ENCODE results near the gene DLG4. TPM values are rescaled to one million over a fixed set of nuclear protein-coding genes. Genes with fewer than 3 reads are reported as not detected.
A peak's percentile ranks its signal among the peaks of the same experiment; 100 is the strongest.

Gene DLG4
- total and polyA plus RNA-seq, 2 experiments from 2014 or later: 2.9 to 10.7 TPM

DNA sequence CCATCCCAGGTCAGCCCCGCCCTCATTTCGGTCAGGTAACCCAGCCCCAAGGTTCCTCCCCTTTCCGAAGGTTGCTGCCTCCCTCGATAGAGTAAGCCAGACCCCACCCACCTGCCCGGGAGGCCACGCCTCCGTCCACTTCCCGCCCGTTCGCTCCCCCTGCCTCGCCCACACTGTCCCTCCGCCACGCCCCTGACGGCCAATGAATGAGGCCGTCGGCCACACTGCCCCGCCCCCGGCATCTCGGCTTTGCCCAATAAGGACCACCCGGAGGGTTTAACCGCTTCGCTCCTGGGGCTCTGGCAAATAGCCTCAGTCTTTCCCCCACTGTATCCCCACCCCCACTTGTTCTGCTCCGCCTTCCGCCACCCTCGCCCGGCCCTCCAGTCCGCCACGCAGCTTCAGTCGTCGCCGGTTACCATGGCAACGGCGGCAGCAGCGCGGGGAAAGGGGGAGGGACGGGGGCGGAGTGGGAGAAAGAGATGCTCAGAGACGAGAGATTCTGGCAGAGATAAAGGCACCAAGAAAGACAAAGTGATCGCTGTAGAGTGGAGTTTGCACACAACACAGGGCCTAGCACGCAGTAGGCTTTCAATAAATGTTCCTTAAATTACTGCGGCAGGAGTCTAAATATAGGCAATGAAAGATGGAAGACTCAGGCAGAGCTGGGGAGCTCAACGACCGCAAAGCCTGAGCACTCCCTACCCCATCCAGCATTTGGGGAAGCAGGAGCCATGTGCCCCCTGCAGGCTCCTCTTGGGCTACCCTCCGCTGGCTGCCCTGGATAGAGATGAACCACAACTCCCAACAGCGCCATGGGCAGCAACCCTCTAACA lies 5.1 kb downstream of the DLG4 start:
- under 1% methylated on average over 40 of the region's 45 CpGs for WGBS (ENCODE audit: low lambda C conversion rate, missing lambda C conversion rate)
- Histone ChIP-seq H3K27me3 (no peaks in the 10 kb centered on the region), H3K9me2 (replicated peaks; ENCODE audit: insufficient read depth) (no peaks in the 10 kb centered on the region), H3K4me2 (peak overlapping the region; percentile 80), H3K79me2 (peaks cover 60% of the 10 kb centered on the region), H3K4me1 (ENCODE audit: insufficient read depth) (peaks cover 34% of the 10 kb centered on the region), H3K27ac (peak overlapping the region; percentile 75), H4K20me1 (ENCODE audit: insufficient read depth, poor library complexity, severe bottlenecking) (peaks cover 12% of the 10 kb centered on the region), H3K4me3 (peak overlapping the region; percentile 20), H2AFZ (no peak overlapping the region), H3K9me3 (ENCODE audit: low read depth) (no peaks in the 10 kb centered on the region), H3K36me3 (replicated peaks; ENCODE audit: insufficient read depth, low read depth) (no peaks in the 10 kb centered on the region)
- peak; percentile 99 for DNase-seq (ENCODE audit: low spot score)
- TF ChIP-seq EZH2 (IDR thresholded peaks at IDR 0.05; ENCODE audit: borderline replicate concordance) (no peak), EZH2phosphoT487 (IDR thresholded peaks at IDR 0.05; ENCODE audit: low read depth, severe bottlenecking, unreplicated experiment) (no peak)
- TF ChIP-seq, protein P1, sequence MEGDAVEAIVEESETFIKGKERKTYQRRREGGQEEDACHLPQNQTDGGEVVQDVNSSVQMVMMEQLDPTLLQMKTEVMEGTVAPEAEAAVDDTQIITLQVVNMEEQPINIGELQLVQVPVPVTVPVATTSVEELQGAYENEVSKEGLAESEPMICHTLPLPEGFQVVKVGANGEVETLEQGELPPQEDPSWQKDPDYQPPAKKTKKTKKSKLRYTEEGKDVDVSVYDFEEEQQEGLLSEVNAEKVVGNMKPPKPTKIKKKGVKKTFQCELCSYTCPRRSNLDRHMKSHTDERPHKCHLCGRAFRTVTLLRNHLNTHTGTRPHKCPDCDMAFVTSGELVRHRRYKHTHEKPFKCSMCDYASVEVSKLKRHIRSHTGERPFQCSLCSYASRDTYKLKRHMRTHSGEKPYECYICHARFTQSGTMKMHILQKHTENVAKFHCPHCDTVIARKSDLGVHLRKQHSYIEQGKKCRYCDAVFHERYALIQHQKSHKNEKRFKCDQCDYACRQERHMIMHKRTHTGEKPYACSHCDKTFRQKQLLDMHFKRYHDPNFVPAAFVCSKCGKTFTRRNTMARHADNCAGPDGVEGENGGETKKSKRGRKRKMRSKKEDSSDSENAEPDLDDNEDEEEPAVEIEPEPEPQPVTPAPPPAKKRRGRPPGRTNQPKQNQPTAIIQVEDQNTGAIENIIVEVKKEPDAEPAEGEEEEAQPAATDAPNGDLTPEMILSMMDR (IDR thresholded peaks at IDR 0.05; ENCODE audit: poor library complexity): peak; percentile 52

DNA sequence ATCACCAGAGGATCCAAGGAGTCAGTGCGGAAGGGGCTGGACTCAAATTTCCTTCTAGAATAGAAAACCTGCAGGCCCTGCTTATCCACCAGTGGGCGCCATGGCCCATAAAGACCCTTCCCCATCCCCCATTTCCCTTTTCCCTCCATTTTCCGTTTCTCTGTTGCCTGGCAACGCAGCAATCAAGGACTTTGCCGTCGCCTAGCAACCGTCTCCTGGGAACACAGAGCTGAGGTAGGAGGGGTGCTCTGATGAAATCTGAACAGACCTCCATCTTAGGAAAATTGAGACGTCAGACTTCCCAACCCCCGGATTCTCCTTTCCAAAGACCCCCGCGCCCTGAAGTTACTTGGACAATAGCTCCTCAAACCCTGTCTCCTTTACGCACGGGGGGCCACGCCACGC lies 5.7 kb downstream of the DLG4 start:
- Histone ChIP-seq H3K9me3 (ENCODE audit: low read depth) (no peaks in the 10 kb centered on the region), H3K4me3 (peak overlapping the region; percentile 17), H3K27ac (peak overlapping the region; percentile 75), H3K4me2 (peak overlapping the region; percentile 80), H3K4me1 (ENCODE audit: insufficient read depth) (peaks cover 28% of the 10 kb centered on the region), H3K9me2 (replicated peaks; ENCODE audit: insufficient read depth) (no peaks in the 10 kb centered on the region), H2AFZ (no peak overlapping the region), H3K36me3 (replicated peaks; ENCODE audit: insufficient read depth, low read depth) (no peaks in the 10 kb centered on the region), H4K20me1 (ENCODE audit: insufficient read depth, poor library complexity, severe bottlenecking) (peaks cover 12% of the 10 kb centered on the region), H3K27me3 (no peaks in the 10 kb centered on the region), H3K79me2 (peaks cover 54% of the 10 kb centered on the region)
- TF ChIP-seq EZH2 (IDR thresholded peaks at IDR 0.05; ENCODE audit: borderline replicate concordance): no peak
- TF ChIP-seq, protein P1 (IDR thresholded peaks at IDR 0.05; ENCODE audit: poor library complexity): peak; percentile 57
- no peak for TF ChIP-seq EZH2phosphoT487 (IDR thresholded peaks at IDR 0.05; ENCODE audit: low read depth, severe bottlenecking, unreplicated experiment)
- DNase-seq (ENCODE audit: low spot score): peak; percentile 92
- WGBS (ENCODE audit: low lambda C conversion rate, missing lambda C conversion rate): 5% methylated on average over 15 of the region's 15 CpGs

DNA sequence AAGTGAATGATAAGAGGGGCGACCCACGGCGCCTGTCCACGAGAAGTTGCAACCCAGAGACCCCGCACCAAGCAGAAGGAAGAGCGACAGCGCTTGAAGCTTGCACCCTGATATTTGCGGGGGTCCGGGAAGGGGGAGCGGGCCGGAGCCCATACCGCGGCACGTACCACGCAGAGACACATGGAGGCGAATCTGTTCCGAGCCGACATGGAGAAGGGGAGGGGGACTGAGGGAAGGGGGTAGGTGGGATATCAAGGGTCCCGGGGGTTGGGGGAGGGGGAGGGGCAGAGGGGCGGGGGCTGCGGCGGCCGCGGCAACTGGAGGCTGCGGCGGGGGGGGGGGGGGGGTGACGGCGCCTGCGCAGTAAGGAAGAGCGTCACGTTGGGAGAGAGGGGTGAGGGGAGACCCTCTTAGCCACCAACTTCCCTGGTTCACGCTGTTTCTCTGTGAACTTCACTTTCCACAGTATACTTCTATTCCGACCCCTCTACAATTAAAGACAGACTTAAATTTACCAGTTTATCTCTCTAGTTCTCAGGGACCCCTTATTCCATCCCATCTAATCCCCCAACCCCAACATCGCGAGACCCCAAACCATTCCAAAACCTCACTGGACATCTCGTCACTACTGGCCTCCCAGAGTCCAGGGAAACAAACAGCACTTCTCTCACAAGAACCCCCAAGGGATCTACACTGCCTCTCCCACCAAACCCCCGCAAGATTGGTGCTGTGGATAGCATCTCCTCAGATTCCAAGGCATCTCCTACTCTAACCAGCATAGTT lies 8.0 kb downstream of the DLG4 start:
- H3K79me2 ChIP-seq: peaks cover 40% of the 10 kb centered on the region
- no peak overlapping the region for H3K27ac ChIP-seq
- no peak for DNase-seq (ENCODE audit: low spot score)
- TF ChIP-seq EZH2phosphoT487 (IDR thresholded peaks at IDR 0.05; ENCODE audit: low read depth, severe bottlenecking, unreplicated experiment): no peak
- TF ChIP-seq, protein P1 (IDR thresholded peaks at IDR 0.05; ENCODE audit: poor library complexity): no peak
- peak overlapping the region; percentile 67 for H3K4me2 ChIP-seq
- H3K9me2 ChIP-seq (replicated peaks; ENCODE audit: insufficient read depth): no peaks in the 10 kb centered on the region
- H3K27me3 ChIP-seq: no peaks in the 10 kb centered on the region
- H4K20me1 ChIP-seq (ENCODE audit: insufficient read depth, poor library complexity, severe bottlenecking): peaks cover 18% of the 10 kb centered on the region
- H3K4me3 ChIP-seq: no peak overlapping the region
- H3K9me3 ChIP-seq (ENCODE audit: low read depth): no peaks in the 10 kb centered on the region
- H3K4me1 ChIP-seq (ENCODE audit: insufficient read depth): peaks cover 14% of the 10 kb centered on the region
- H3K36me3 ChIP-seq (replicated peaks; ENCODE audit: insufficient read depth, low read depth): no peaks in the 10 kb centered on the region
- 36% methylated on average over 18 of the region's 37 CpGs for WGBS (ENCODE audit: low lambda C conversion rate, missing lambda C conversion rate)
- H2AFZ ChIP-seq: no peak overlapping the region

Measured in hepatocyte (in vitro differentiated cells).